ENCODE measurements around the gene EPHX1. TPM values are rescaled to one million over a fixed set of nuclear protein-coding genes. Genes with fewer than 3 reads are reported as not detected.

Gene EPHX1
- total and polyA plus RNA-seq, 2 of the 8 experiments (the other 6 are each of a cell fraction or from before 2014, with no cell fraction given) = 45.3 to 79.1 TPM

GRCh38 chr1:225870911-225871310 lies 61.0 kb downstream of the EPHX1 start:
- no peak overlapping the region for H2BK12ac ChIP-seq (ENCODE audit: low read depth, low read length)
- no peak overlapping the region for H4K91ac ChIP-seq (replicated peaks; ENCODE audit: insufficient read length, low read length)
- no peaks in the 10 kb centered on the region for H3K23me2 ChIP-seq (ENCODE audit: low read depth, low read length)
- H3K27me3 ChIP-seq (replicated peaks in 1 of 4; ENCODE audit: control insufficient read depth in 3 of 4, extremely low read depth in 1 of 4, insufficient read depth in 3 of 4, low read length in 3 of 4) = no peaks in the 10 kb centered on the region
- no peak overlapping the region for H4K8ac ChIP-seq (ENCODE audit: extremely low read depth, insufficient read depth, low read length)
- no peak overlapping the region for H2BK20ac ChIP-seq (ENCODE audit: low read length)
- H4K20me1 ChIP-seq (replicated peaks in 1 of 2; ENCODE audit: control insufficient read depth in 1 of 2, insufficient read depth in 2 of 2, low read length in 2 of 2) = peaks cover 0 to 3% of the 10 kb centered on the region in 2 experiments
- ChIA-PET POLR2A (ENCODE audit: partially characterized antibody) (interaction anchor here (0.6 to 4.6 kb wide), 3 partner anchors 11 to 91 kb away, joined by 3 to 27 read pairs (median 3); partner anchors contain the start of gene TMEM63A), CTCF (ENCODE audit: partially characterized antibody) (interaction anchor here (0.6 to 3.1 kb wide), 15 partner anchors 10 to 396 kb away, joined by 3 to 12 read pairs (median 4); partner anchors contain the start of gene LEFTY1)
- no peak overlapping the region for H2BK120ac ChIP-seq (replicated peaks; ENCODE audit: low read depth, low read length)
- H3K56ac ChIP-seq (replicated peaks; ENCODE audit: insufficient read length, low read depth, low read length) = no peak overlapping the region
- DNase-seq (ENCODE audit: low read depth in 1 of 2, low spot score in 2 of 2) = no peak
- H3K36me3 ChIP-seq (ENCODE audit: control insufficient read depth in 2 of 4, insufficient read depth in 4 of 4, low read length in 3 of 4) = peaks cover 2 to 18% (median 5%) of the 10 kb centered on the region in 4 experiments; a peak in 5 of 8 replicates
- no peak overlapping the region for H2BK15ac ChIP-seq (ENCODE audit: low read length)
- no peak overlapping the region for H3K23ac ChIP-seq (ENCODE audit: insufficient read length)
- FAIRE-seq = no peak
- H3K9me3 ChIP-seq (ENCODE audit: insufficient read depth in 2 of 2, low read depth in 1 of 2, low read length in 1 of 2) = no peaks in the 10 kb centered on the region
- H2BK5ac ChIP-seq (ENCODE audit: low read depth, low read length) = no peak overlapping the region
- H2AK5ac ChIP-seq (ENCODE audit: low read depth, low read length) = no peak overlapping the region
- H3K27ac ChIP-seq (ENCODE audit: low read depth, low read length) = no peak overlapping the region
- no peak overlapping the region for H3K9ac ChIP-seq (replicated peaks in 1 of 4; ENCODE audit: extremely low read depth in 1 of 4, low read depth in 3 of 4, low read length in 3 of 4)
- H2AFZ ChIP-seq (ENCODE audit: low read length) = no peak overlapping the region
- H3K79me2 ChIP-seq (ENCODE audit: control insufficient read depth in 1 of 2, insufficient read depth in 2 of 2, low read length in 2 of 2) = no peaks in the 10 kb centered on the region
- WGBS, 2 experiments (ENCODE audit: extremely low coverage in 1 of 2, insufficient coverage in 1 of 2, insufficient read length in 1 of 2, insufficient replicate concordance in 2 of 2, low coverage in 1 of 2, low lambda C conversion rate in 2 of 2, missing lambda C conversion rate in 1 of 2) = 87% methylated on average over 3 of the region's 3 CpGs; no CpG with 5 or more reads in 1 of the 2 experiments
- H3K79me1 ChIP-seq (ENCODE audit: low read depth, low read length) = peaks cover 5% of the 10 kb centered on the region
- TF ChIP-seq CTCF (IDR thresholded peaks at IDR 0.05; ENCODE audit: control extremely low read depth in 1 of 3, insufficient read depth in 1 of 3, low read depth in 1 of 3, low read length in 3 of 3) (no peak), SIX5 (IDR thresholded peaks at IDR 0.05; ENCODE audit: low read depth, low read length) (no peak), SP2 (IDR thresholded peaks at IDR 0.05; ENCODE audit: low read length) (no peak), JUN (IDR thresholded peaks at IDR 0.05; ENCODE audit: low read depth, low read length) (no peak)
- peaks cover 0 to 3% (median 0%) of the 10 kb centered on the region in 4 experiments; a peak in 2 of 7 replicates for H3K4me1 ChIP-seq (replicated peaks in 1 of 4; ENCODE audit: control insufficient read depth in 3 of 4, insufficient read depth in 4 of 4, low read length in 3 of 4)
- no peak overlapping the region for H3K4me2 ChIP-seq (ENCODE audit: insufficient read depth in 1 of 2, low read depth in 2 of 2, low read length in 2 of 2)
- H4K5ac ChIP-seq (ENCODE audit: insufficient read length, low read depth, low read length) = no peak overlapping the region
- no peak overlapping the region for H3K4me3 ChIP-seq (ENCODE audit: extremely low read depth in 1 of 4, insufficient read depth in 2 of 4, low read depth in 3 of 4, low read length in 4 of 4)
- H3K14ac ChIP-seq (ENCODE audit: insufficient read length) = no peak overlapping the region
- H3K4ac ChIP-seq (replicated peaks; ENCODE audit: insufficient read length, low read depth, low read length) = no peak overlapping the region
- H3K18ac ChIP-seq (ENCODE audit: extremely low read depth, low read length) = no peak overlapping the region
